Measurements from ENCODE around the gene S100P.

S100P gene

GRCh38 chr4:6673660-6674499 is 19.8 kb upstream of the S100P start:
- peak; percentile 90 to 95 (median 93) for DNase-seq

- DNase-seq, result peak; percentile 48 to 77 (median 64)
Measured at GRCh38 chr4:6674500-6675149, 19.1 kb upstream of the S100P start.

GRCh38 chr4:6676722-6677558 is 16.7 kb upstream of the S100P start:
- no peak for DNase-seq

GRCh38 chr4:6680372-6681034 is 13.2 kb upstream of the S100P start:
- DNase-seq, result no peak

GRCh38 chr4:6681191-6681590 is 12.5 kb upstream of the S100P start:
- DNase-seq, result no peak

- DNase-seq, result no peak
Measured at GRCh38 chr4:6682862-6683590, 10.7 kb upstream of the S100P start.

- no peak for DNase-seq
Measured at GRCh38 chr4:6684656-6685055, 9.0 kb upstream of the S100P start.

GRCh38 chr4:6686104-6686787 is 7.4 kb upstream of the S100P start:
- DNase-seq, result no peak

- no peak for DNase-seq
Measured at GRCh38 chr4:6687947-6688878, 5.5 kb upstream of the S100P start.

- peak in 3 of 6 experiments; percentile 16 to 30 (median 17) for DNase-seq
Measured at GRCh38 chr4:6688879-6689505, 4.7 kb upstream of the S100P start.

- no peak for DNase-seq
Measured at GRCh38 chr4:6689506-6689960, 4.1 kb upstream of the S100P start.

GRCh38 chr4:6692379-6692778 is 1.3 kb upstream of the S100P start:
- no peak for DNase-seq

- no peak for DNase-seq
Measured at GRCh38 chr4:6692806-6693205, 872 bp upstream of the S100P start.

- peak in 3 of 6 experiments; percentile 10 to 34 (median 32) for DNase-seq
Measured at GRCh38 chr4:6694177-6694901, 661 bp downstream of the S100P start.

GRCh38 chr4:6695660-6696610 is 2.3 kb downstream of the S100P start:
- peak; percentile 29 to 80 (median 62) for DNase-seq

- no peak for DNase-seq
Measured at GRCh38 chr4:6696611-6697010, 2.9 kb downstream of the S100P start.

GRCh38 chr4:6697131-6697530 is 3.5 kb downstream of the S100P start:
- no peak for DNase-seq

- DNase-seq, result no peak
Measured at GRCh38 chr4:6699388-6699787, 5.7 kb downstream of the S100P start.

All from stimulated activated naive CD4-positive, alpha-beta T cell (primary cell).